NCI-H524 treated with DMSO at 0.1 percent for 48 hours (cell line): ENCODE measurements around the gene NR3C2.

Experiments used
- DNase-seq: peaks from one replicate; lab custom pipeline; 2025; lab: John Stamatoyannopoulos, UW

The NR3C2 gene

GRCh38 chr4:148051403-148051802 lies 390.8 kb downstream of the NR3C2 start:
- DNase-seq = no peak

- no peak for DNase-seq
These were observed 393.6 kb downstream of the NR3C2 start for GRCh38 chr4:148048598-148048997.

GRCh38 chr4:148044912-148045352 lies 397.3 kb downstream of the NR3C2 start:
- DNase-seq = no peak

- no peak for DNase-seq
These were observed 397.9 kb downstream of the NR3C2 start for GRCh38 chr4:148044089-148044911.

GRCh38 chr4:148041606-148042329 lies 400.4 kb downstream of the NR3C2 start:
- no peak for DNase-seq

- no peak for DNase-seq
These were observed 407.4 kb downstream of the NR3C2 start for GRCh38 chr4:148034813-148035212.

GRCh38 chr4:148030193-148030873 lies 411.9 kb downstream of the NR3C2 start:
- DNase-seq = no peak

GRCh38 chr4:148029781-148030180 lies 412.4 kb downstream of the NR3C2 start:
- DNase-seq = no peak
